Fibroblast of lung (primary cell): ENCODE data around the gene RASIP1. TPM values are rescaled to one million over a fixed set of nuclear protein-coding genes. Genes with fewer than 3 reads are reported as not detected.
A peak's percentile ranks its signal among the peaks of the same experiment; 100 is the strongest.

ENCODE experiments used
- DNase-seq, 2 donors: peaks; one replicate each; pipeline versions ENCODE4 v3.0.0 to v3.0.0-alpha.2; 2010; ENCODE audit warnings: low read depth in 2 of 2
- H2AFZ ChIP-seq: 2 replicates; pipeline ENCODE4 v1.5.1; 2012; ENCODE audit warnings: low read length, control low read depth, inconsistent platforms
- H3K27ac ChIP-seq: 2 replicates; pipeline ENCODE4 v1.5.1; 2011; ENCODE audit warnings: low read length, control low read depth; ENCODE audit not compliant: insufficient read depth
- H3K27me3 ChIP-seq: 2 replicates; pipeline ENCODE4 v1.5.1; 2011; ENCODE audit warnings: mild to moderate bottlenecking, low read length; ENCODE audit not compliant: control insufficient read depth, insufficient read depth
- H3K36me3 ChIP-seq: 2 replicates; pipeline ENCODE4 v1.5.1; 2011; ENCODE audit warnings: low read length; ENCODE audit not compliant: control insufficient read depth, insufficient read depth
- H3K4me1 ChIP-seq: 2 replicates; pipeline ENCODE4 v1.5.1; 2011; ENCODE audit warnings: low read length; ENCODE audit not compliant: control insufficient read depth, insufficient read depth; ENCODE audit errors: extremely low read depth
- H3K4me2 ChIP-seq: 2 replicates; pipeline ENCODE4 v1.5.1; 2011; ENCODE audit warnings: low read length, control low read depth; ENCODE audit not compliant: insufficient read depth; ENCODE audit errors: extremely low read depth
- H3K4me3 ChIP-seq, 4 experiments: fragments of 200-600 bp in 1 of 4; sonication (generic) in 1 of 4; replicated peaks in 1 of 4; 2 replicates each; pipeline ENCODE4 v1.5.1; 2011 to 2016; ENCODE audit warnings: low read length in 4 of 4, low read depth in 3 of 4, mild to moderate bottlenecking in 3 of 4, control low read depth in 2 of 4, inconsistent platforms in 1 of 4, mixed read lengths in 1 of 4; ENCODE audit not compliant: insufficient read depth in 1 of 4; ENCODE audit errors: control extremely low read depth in 1 of 4
- H3K79me2 ChIP-seq: 2 replicates; pipeline ENCODE4 v1.5.1; 2012; ENCODE audit warnings: mild to moderate bottlenecking, low read length, inconsistent platforms; ENCODE audit not compliant: control insufficient read depth, insufficient read depth
- H3K9ac ChIP-seq: 2 replicates; pipeline ENCODE4 v1.5.1; 2011; ENCODE audit warnings: mild to moderate bottlenecking, low read length, control low read depth; ENCODE audit not compliant: insufficient read depth
- H3K9me3 ChIP-seq: 2 replicates; pipeline ENCODE4 v1.5.1; 2012; ENCODE audit warnings: low read depth, low read length; ENCODE audit not compliant: control insufficient read depth, insufficient read depth
- H4K20me1 ChIP-seq: 2 replicates; pipeline ENCODE4 v1.5.1; 2011; ENCODE audit warnings: low read length; ENCODE audit not compliant: control insufficient read depth, insufficient read depth; ENCODE audit errors: extremely low read depth
- CTCF ChIP-seq, 2 donors: IDR thresholded peaks in 1 of 2; conservative IDR thresholded peaks in 1 of 2; 1 replicate in 1 of 2; 2 replicates in 1 of 2; pipeline ENCODE4 v1.5.1; 2011 to 2012; ENCODE audit warnings: low read length in 2 of 2, control low read depth in 1 of 2, inconsistent platforms in 1 of 2, low read depth in 1 of 2, mild to moderate bottlenecking in 1 of 2
- EZH2 ChIP-seq: IDR thresholded peaks from 2 replicates; pipeline ENCODE4 v1.5.1; 2012; ENCODE audit warnings: low read length, control low read depth, mild to moderate bottlenecking; ENCODE audit errors: missing control alignments
- polyA plus RNA-seq, 2 donors: library from polyadenylated mRNA; depleted of rRNA in 1 of 2; stranded (reverse) in 1 of 2; unstranded in 1 of 2; fragments of >200 nt; gene quantifications; 2 replicates each; pipeline ENCODE4 v1.2.1, GENCODE V29; 2011 to 2012; ENCODE audit warnings: missing spikeins in 1 of 2
- total RNA-seq: library from RNA; depleted of rRNA; stranded (reverse); fragments of >200 nt; gene quantifications from 2 replicates; pipeline ENCODE4 v1.2.1, GENCODE V29; 2014

RASIP1 gene
- total and polyA plus RNA-seq, 2 donors (not counting 1 experiment from before 2014, with no cell fraction given), result 0.99 to 1.6 TPM

DNA sequence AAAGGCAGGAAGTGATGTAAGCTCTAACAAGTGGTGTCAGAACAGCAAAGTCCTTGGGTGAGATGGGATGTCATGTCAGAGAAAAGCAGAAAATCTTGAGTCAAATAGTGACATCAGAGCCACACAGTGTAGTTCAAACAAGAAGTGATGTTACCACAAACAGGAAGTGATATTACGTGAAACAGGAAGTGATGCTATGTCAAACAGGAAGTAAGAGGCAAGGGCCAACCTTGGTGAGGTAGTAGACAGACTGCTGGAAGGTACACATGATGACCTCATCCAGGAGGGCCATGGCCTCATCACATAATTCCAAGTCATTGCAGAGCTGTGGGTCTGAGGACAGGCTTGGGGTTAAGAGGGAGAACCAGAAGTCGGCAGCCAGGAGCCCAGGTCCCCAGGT lies 13.9 kb downstream of the RASIP1 start:
- Histone ChIP-seq H3K4me3 (no peak overlapping the region), H3K27ac (no peak overlapping the region), H3K79me2 (no peaks in the 10 kb centered on the region), H3K4me2 (no peak overlapping the region), H4K20me1 (no peaks in the 10 kb centered on the region), H2AFZ (no peak overlapping the region), H3K9me3 (no peaks in the 10 kb centered on the region), H3K4me1 (peaks cover 2% of the 10 kb centered on the region), H3K36me3 (no peaks in the 10 kb centered on the region), H3K9ac (no peak overlapping the region), H3K27me3 (no peaks in the 10 kb centered on the region)
- DNase-seq, result no peak
- TF ChIP-seq EZH2, result no peak
- TF ChIP-seq CTCF (conservative IDR thresholded peaks at IDR 0.05 in 1 of 2, IDR thresholded peaks at IDR 0.05 in 1 of 2; ENCODE audit: low read depth in 1 of 2, low read length in 2 of 2), result no peak

- TF ChIP-seq CTCF (conservative IDR thresholded peaks at IDR 0.05 in 1 of 2, IDR thresholded peaks at IDR 0.05 in 1 of 2; ENCODE audit: low read depth in 1 of 2, low read length in 2 of 2) (no peak), EZH2 (no peak)
- Histone ChIP-seq H3K9me3 (no peaks in the 10 kb centered on the region), H3K4me1 (peaks cover 2% of the 10 kb centered on the region), H3K36me3 (no peaks in the 10 kb centered on the region), H3K4me2 (no peak overlapping the region), H3K79me2 (no peaks in the 10 kb centered on the region), H3K27me3 (no peaks in the 10 kb centered on the region), H3K27ac (peak overlapping the region; percentile 75), H4K20me1 (no peaks in the 10 kb centered on the region), H3K9ac (no peak overlapping the region), H3K4me3 (no peak overlapping the region), H2AFZ (peak overlapping the region; percentile 94)
- peak; percentile 81 to 93 for DNase-seq
These were observed 15.3 kb downstream of the RASIP1 start for GRCh38 chr19:48724796-48725753.

DNA sequence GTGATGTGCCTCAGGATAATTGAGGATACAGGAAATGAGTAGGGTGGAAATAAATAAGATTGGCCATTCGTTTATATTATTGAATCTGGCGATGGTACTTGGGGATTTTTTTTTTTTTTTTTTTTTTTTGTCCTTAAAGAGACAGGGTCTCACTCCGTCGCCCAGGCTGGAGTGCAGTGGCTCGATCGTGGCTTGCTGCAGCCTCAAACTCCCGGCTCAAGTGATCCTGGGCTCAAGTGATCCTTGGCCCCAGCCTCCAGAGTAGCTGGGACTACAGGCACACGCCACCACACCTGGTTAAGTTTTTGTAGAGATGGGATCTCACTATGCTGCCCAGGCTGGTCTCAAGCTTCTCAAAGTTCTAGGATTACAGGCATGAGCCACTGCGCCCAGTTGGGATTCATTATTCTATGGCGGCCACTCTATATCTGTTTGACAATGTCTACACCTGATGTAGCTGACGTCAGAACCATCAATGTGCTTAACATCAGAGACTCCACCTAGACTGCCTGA lies 18.2 kb downstream of the RASIP1 start:
- Histone ChIP-seq H3K9ac (no peak overlapping the region), H3K4me1 (peaks cover 2% of the 10 kb centered on the region), H3K27ac (no peak overlapping the region), H3K79me2 (no peaks in the 10 kb centered on the region), H4K20me1 (no peaks in the 10 kb centered on the region), H3K9me3 (no peaks in the 10 kb centered on the region), H3K27me3 (no peaks in the 10 kb centered on the region), H3K4me2 (no peak overlapping the region), H3K4me3 (no peak overlapping the region), H2AFZ (no peak overlapping the region), H3K36me3 (no peaks in the 10 kb centered on the region)
- DNase-seq, result no peak
- TF ChIP-seq CTCF (conservative IDR thresholded peaks at IDR 0.05 in 1 of 2, IDR thresholded peaks at IDR 0.05 in 1 of 2; ENCODE audit: low read depth in 1 of 2, low read length in 2 of 2), result no peak
- TF ChIP-seq EZH2, result no peak
